ENCODE results near the gene ERC1.

DNA sequence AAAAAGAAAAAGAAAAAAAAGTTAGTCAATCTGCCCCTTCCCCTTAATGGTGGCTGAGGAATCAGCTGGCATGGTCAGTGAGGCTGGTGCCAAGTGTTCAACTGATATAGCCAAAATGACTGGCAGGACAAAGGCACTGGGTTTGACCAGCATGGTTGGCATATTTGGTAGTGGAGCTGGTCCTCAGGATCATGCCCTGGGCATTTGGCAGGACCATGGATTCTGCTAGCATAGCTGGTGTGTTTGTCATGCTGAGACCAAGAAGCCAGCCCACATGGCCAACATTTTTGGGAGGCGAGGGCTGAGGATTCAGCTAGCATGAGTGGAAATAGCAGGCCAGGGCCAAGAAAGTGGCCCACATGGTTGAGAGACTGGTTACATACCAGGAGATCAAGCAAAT is 466.9 kb downstream of the ERC1 start:
- TF ChIP-seq GTF2A2 (tag; IDR thresholded peaks at IDR 0.05) (no peak), HNRNPLL (IDR thresholded peaks at IDR 0.05; ENCODE audit: low read depth, low read length, poor library complexity, severe bottlenecking) (no peak), SRSF9 (IDR thresholded peaks at IDR 0.05; ENCODE audit: borderline replicate concordance, low read depth, low read length) (no peak), KLF1 (tag; IDR thresholded peaks at IDR 0.05) (no peak), KAT8 (IDR thresholded peaks at IDR 0.05; ENCODE audit: low read depth) (no peak), ZBTB1 (CRISPR knock-in tag; IDR thresholded peaks at IDR 0.05; ENCODE audit: borderline replicate concordance, low read depth) (no peak), MAFK (IDR thresholded peaks at IDR 0.05; ENCODE audit: low read length) (no peak), TEAD4 (IDR thresholded peaks at IDR 0.05; ENCODE audit: low read length) (no peak), TEAD4 (CRISPR knock-in tag; IDR thresholded peaks at IDR 0.05; ENCODE audit: borderline replicate concordance) (no peak), EP300 (IDR thresholded peaks at IDR 0.05; ENCODE audit: low read length) (no peak), NFIC (IDR thresholded peaks at IDR 0.05) (no peak)
- TF ChIP-seq, protein P1, sequence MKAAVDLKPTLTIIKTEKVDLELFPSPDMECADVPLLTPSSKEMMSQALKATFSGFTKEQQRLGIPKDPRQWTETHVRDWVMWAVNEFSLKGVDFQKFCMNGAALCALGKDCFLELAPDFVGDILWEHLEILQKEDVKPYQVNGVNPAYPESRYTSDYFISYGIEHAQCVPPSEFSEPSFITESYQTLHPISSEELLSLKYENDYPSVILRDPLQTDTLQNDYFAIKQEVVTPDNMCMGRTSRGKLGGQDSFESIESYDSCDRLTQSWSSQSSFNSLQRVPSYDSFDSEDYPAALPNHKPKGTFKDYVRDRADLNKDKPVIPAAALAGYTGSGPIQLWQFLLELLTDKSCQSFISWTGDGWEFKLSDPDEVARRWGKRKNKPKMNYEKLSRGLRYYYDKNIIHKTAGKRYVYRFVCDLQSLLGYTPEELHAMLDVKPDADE (conservative IDR thresholded peaks at IDR 0.05; ENCODE audit: control insufficient read depth, low read depth, low read length): no peak
- TF ChIP-seq, protein P2, sequence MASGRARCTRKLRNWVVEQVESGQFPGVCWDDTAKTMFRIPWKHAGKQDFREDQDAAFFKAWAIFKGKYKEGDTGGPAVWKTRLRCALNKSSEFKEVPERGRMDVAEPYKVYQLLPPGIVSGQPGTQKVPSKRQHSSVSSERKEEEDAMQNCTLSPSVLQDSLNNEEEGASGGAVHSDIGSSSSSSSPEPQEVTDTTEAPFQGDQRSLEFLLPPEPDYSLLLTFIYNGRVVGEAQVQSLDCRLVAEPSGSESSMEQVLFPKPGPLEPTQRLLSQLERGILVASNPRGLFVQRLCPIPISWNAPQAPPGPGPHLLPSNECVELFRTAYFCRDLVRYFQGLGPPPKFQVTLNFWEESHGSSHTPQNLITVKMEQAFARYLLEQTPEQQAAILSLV (tag; IDR thresholded peaks at IDR 0.05): no peak
- TF ChIP-seq, protein P3, sequence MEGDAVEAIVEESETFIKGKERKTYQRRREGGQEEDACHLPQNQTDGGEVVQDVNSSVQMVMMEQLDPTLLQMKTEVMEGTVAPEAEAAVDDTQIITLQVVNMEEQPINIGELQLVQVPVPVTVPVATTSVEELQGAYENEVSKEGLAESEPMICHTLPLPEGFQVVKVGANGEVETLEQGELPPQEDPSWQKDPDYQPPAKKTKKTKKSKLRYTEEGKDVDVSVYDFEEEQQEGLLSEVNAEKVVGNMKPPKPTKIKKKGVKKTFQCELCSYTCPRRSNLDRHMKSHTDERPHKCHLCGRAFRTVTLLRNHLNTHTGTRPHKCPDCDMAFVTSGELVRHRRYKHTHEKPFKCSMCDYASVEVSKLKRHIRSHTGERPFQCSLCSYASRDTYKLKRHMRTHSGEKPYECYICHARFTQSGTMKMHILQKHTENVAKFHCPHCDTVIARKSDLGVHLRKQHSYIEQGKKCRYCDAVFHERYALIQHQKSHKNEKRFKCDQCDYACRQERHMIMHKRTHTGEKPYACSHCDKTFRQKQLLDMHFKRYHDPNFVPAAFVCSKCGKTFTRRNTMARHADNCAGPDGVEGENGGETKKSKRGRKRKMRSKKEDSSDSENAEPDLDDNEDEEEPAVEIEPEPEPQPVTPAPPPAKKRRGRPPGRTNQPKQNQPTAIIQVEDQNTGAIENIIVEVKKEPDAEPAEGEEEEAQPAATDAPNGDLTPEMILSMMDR (IDR thresholded peaks at IDR 0.05 in 2 of 3, conservative IDR thresholded peaks at IDR 0.05 in 1 of 3; ENCODE audit: insufficient read depth in 2 of 3, low read depth in 1 of 3, low read length in 3 of 3): no peak

Data from K562 (cell line).